ENCODE data around the gene MICAL2. TPM values are rescaled to one million over a fixed set of nuclear protein-coding genes. Genes with fewer than 3 reads are reported as not detected.

The MICAL2 gene
- total and polyA plus RNA-seq, 2 donors (not counting 1 experiment from before 2014, with no cell fraction given) = 0.32 to 0.40 TPM

- H3K4me2 ChIP-seq (replicated peaks; ENCODE audit: low read depth, low read length, poor library complexity, severe bottlenecking) = no peak overlapping the region
- no peaks in the 10 kb centered on the region for H3K9me3 Mint-ChIP-seq (ENCODE audit: insufficient read depth)
- no peak overlapping the region for H3K27ac Mint-ChIP-seq
- H3K4me1 ChIP-seq (ENCODE audit: control insufficient read depth in 2 of 2, insufficient read depth in 2 of 2, low read length in 2 of 2) = peaks cover 0 to 5% of the 10 kb centered on the region in 2 donors
- DNase-seq = no peak
- H3K4me3 Mint-ChIP-seq = no peak overlapping the region
- POLR2A ChIA-PET = no interaction called here
- no peak overlapping the region for H3K4me3 ChIP-seq (ENCODE audit: control extremely low read depth in 1 of 5, extremely low read depth in 1 of 5, insufficient read depth in 1 of 5, low read depth in 2 of 5, low read length in 4 of 5)
- H3K9ac ChIP-seq (ENCODE audit: low read length) = no peak overlapping the region
- H3K27me3 Mint-ChIP-seq = peaks cover 32% of the 10 kb centered on the region
- intact Hi-C loops (cut with micrococcal nuclease) = no loop called here
- H4K20me1 ChIP-seq (ENCODE audit: control insufficient read depth, insufficient read depth, low read length, poor library complexity, severe bottlenecking) = no peaks in the 10 kb centered on the region
- TF ChIP-seq EZH2 (IDR thresholded peaks at IDR 0.05; ENCODE audit: borderline replicate concordance, insufficient read depth, low read depth, low read length, poor library complexity, severe bottlenecking) = no peak
- TF ChIP-seq CTCF (IDR thresholded peaks at IDR 0.05) = no peak
- H2AFZ ChIP-seq (ENCODE audit: insufficient read depth, low read depth, low read length, poor library complexity, severe bottlenecking) = no peak overlapping the region
- peaks cover 7% of the 10 kb centered on the region for H3K4me1 Mint-ChIP-seq
- H3K36me3 ChIP-seq (replicated peaks in 1 of 2; ENCODE audit: control extremely low read depth in 1 of 2, control insufficient read depth in 1 of 2, extremely low read depth in 1 of 2, insufficient read depth in 2 of 2, low read length in 1 of 2) = no peaks in the 10 kb centered on the region
- no peaks in the 10 kb centered on the region for H3K79me2 ChIP-seq (ENCODE audit: control insufficient read depth, insufficient read depth, low read length)
- CTCF ChIA-PET = no interaction called here
- no peaks in the 10 kb centered on the region for H3K9me3 ChIP-seq (ENCODE audit: control extremely low read depth in 1 of 3, control insufficient read depth in 2 of 3, insufficient read depth in 1 of 3, low read length in 2 of 3)
- ATAC-seq (ENCODE audit: low read depth) = no peak
- WGBS (ENCODE audit: insufficient coverage) = 6% methylated on average over 9 of the region's 9 CpGs
- no peak overlapping the region for H3K27ac ChIP-seq (ENCODE audit: low read length in 2 of 2)
- peaks cover 0 to 10% (median 0%) of the 10 kb centered on the region in 4 experiments for H3K27me3 ChIP-seq (replicated peaks in 1 of 4; ENCODE audit: control extremely low read depth in 1 of 4, control insufficient read depth in 3 of 4, insufficient read depth in 4 of 4, low read length in 3 of 4)
Observed at GRCh38 chr11:12215181-12215593, 104.8 kb downstream of the MICAL2 start.

GRCh38 chr11:12216041-12216451 is 105.7 kb downstream of the MICAL2 start:
- ChIA-PET CTCF (no interaction called here), POLR2A (no interaction called here)
- no peak overlapping the region for H3K27ac ChIP-seq (ENCODE audit: low read length in 2 of 2)
- ATAC-seq (ENCODE audit: low read depth) = no peak
- no peaks in the 10 kb centered on the region for H3K79me2 ChIP-seq (ENCODE audit: control insufficient read depth, insufficient read depth, low read length)
- H4K20me1 ChIP-seq (ENCODE audit: control insufficient read depth, insufficient read depth, low read length, poor library complexity, severe bottlenecking) = no peaks in the 10 kb centered on the region
- Mint-ChIP-seq H3K27me3 (peaks cover 31% of the 10 kb centered on the region), H3K9me3 (ENCODE audit: insufficient read depth) (no peaks in the 10 kb centered on the region), H3K4me3 (no peak overlapping the region), H3K4me1 (peaks cover 7% of the 10 kb centered on the region), H3K27ac (no peak overlapping the region)
- peaks cover 0 to 10% (median 0%) of the 10 kb centered on the region in 4 experiments for H3K27me3 ChIP-seq (replicated peaks in 1 of 4; ENCODE audit: control extremely low read depth in 1 of 4, control insufficient read depth in 3 of 4, insufficient read depth in 4 of 4, low read length in 3 of 4)
- WGBS (ENCODE audit: insufficient coverage) = 91% methylated on average over 8 of the region's 10 CpGs
- no peaks in the 10 kb centered on the region for H3K9me3 ChIP-seq (ENCODE audit: control extremely low read depth in 1 of 3, control insufficient read depth in 2 of 3, insufficient read depth in 1 of 3, low read length in 2 of 3)
- peaks cover 0 to 5% of the 10 kb centered on the region in 2 donors for H3K4me1 ChIP-seq (ENCODE audit: control insufficient read depth in 2 of 2, insufficient read depth in 2 of 2, low read length in 2 of 2)
- H3K4me3 ChIP-seq (ENCODE audit: control extremely low read depth in 1 of 5, extremely low read depth in 1 of 5, insufficient read depth in 1 of 5, low read depth in 2 of 5, low read length in 4 of 5) = no peak overlapping the region
- H3K9ac ChIP-seq (ENCODE audit: low read length) = no peak overlapping the region
- DNase-seq = no peak
- no peak overlapping the region for H2AFZ ChIP-seq (ENCODE audit: insufficient read depth, low read depth, low read length, poor library complexity, severe bottlenecking)
- H3K36me3 ChIP-seq (replicated peaks in 1 of 2; ENCODE audit: control extremely low read depth in 1 of 2, control insufficient read depth in 1 of 2, extremely low read depth in 1 of 2, insufficient read depth in 2 of 2, low read length in 1 of 2) = no peaks in the 10 kb centered on the region
- H3K4me2 ChIP-seq (replicated peaks; ENCODE audit: low read depth, low read length, poor library complexity, severe bottlenecking) = no peak overlapping the region
- intact Hi-C loops (cut with micrococcal nuclease) = no loop called here
- no peak for TF ChIP-seq EZH2 (IDR thresholded peaks at IDR 0.05; ENCODE audit: borderline replicate concordance, insufficient read depth, low read depth, low read length, poor library complexity, severe bottlenecking)

Measured in B cell (primary cell).